Measurements from ENCODE around the gene EMX2. TPM values are rescaled to one million over a fixed set of nuclear protein-coding genes. Genes with fewer than 3 reads are reported as not detected.

The EMX2 gene
- total and polyA plus RNA-seq, 2 donors (not counting 3 experiments of a cell fraction or from before 2014, with no cell fraction given), result not detected

- POLR2A ChIA-PET, result no interaction called here
- dilution Hi-C loops (cut with MboI; ENCODE audit: extremely low pct_ligation_motif_present, low sequenced_read_pairs), result no loop called here
- no peaks in the 10 kb centered on the region for H3K79me2 ChIP-seq (ENCODE audit: control insufficient read depth, insufficient read depth, low read length)
- H3K9me1 ChIP-seq (replicated peaks; ENCODE audit: control insufficient read depth, extremely low read depth, insufficient read depth, low read length), result no peaks in the 10 kb centered on the region
- no peak for FAIRE-seq
- no peak overlapping the region for H3K4me3 ChIP-seq (replicated peaks in 1 of 3; ENCODE audit: insufficient read depth in 1 of 3, low read depth in 1 of 3, low read length in 3 of 3)
- no peak overlapping the region for H3K9ac ChIP-seq (replicated peaks; ENCODE audit: extremely low read depth, insufficient read depth, low read length)
- H3K27me3 ChIP-seq (ENCODE audit: control insufficient read depth in 2 of 2, insufficient read depth in 2 of 2, low read length in 2 of 2), result peaks cover 6 to 13% of the 10 kb centered on the region in 2 experiments
- no peaks in the 10 kb centered on the region for H3K36me3 ChIP-seq (ENCODE audit: control insufficient read depth in 2 of 2, extremely low read depth in 1 of 2, insufficient read depth in 2 of 2, low read length in 2 of 2)
- no peak for DNase-seq (ENCODE audit: low read depth, low spot score)
- no peaks in the 10 kb centered on the region for H4K20me1 ChIP-seq (replicated peaks; ENCODE audit: control insufficient read depth, extremely low read depth, insufficient read depth, low read length)
- H3K4me1 ChIP-seq (ENCODE audit: control insufficient read depth, extremely low read depth, insufficient read depth, low read length), result no peaks in the 10 kb centered on the region
- H3K9me3 ChIP-seq (replicated peaks; ENCODE audit: control insufficient read depth, insufficient read depth, low read length), result no peaks in the 10 kb centered on the region
- BruUV-seq (replicated peaks), result no TSS peak
- TF ChIP-seq MAX (IDR thresholded peaks at IDR 0.05; ENCODE audit: insufficient read depth, insufficient read length) (no peak), CTCF (IDR thresholded peaks at IDR 0.05; ENCODE audit: extremely low read depth in 1 of 2, insufficient read depth in 1 of 2, low read depth in 1 of 2, low read length in 2 of 2) (no peak), EZH2 (IDR thresholded peaks at IDR 0.05; ENCODE audit: borderline replicate concordance, low read depth, low read length, severe bottlenecking) (no peak)
- intact Hi-C loops (cut with micrococcal nuclease), result loop anchor here (2.0 to 10.0 kb wide), 2 partner anchors 41 to 237 kb away; no protein-coding TSS in a partner anchor
- CTCF ChIA-PET, result interaction anchor here (1.2 to 7.0 kb wide), 6 partner anchors 50 to 960 kb away, joined by 6 to 133 read pairs (median 76); no protein-coding TSS in a partner anchor
- H2AFZ ChIP-seq (ENCODE audit: low read depth, low read length), result no peak overlapping the region
- H3K4me2 ChIP-seq (ENCODE audit: insufficient read depth, low read length), result no peak overlapping the region
- H3K27ac ChIP-seq (ENCODE audit: insufficient read depth, low read depth, low read length), result no peak overlapping the region
Measured at GRCh38 chr10:117497736-117498135, 44.8 kb upstream of the EMX2 start.
